ENCODE data around the gene ELP6. TPM values are rescaled to one million over a fixed set of nuclear protein-coding genes. Genes with fewer than 3 reads are reported as not detected.
"Not testable (repeated sequence)": the region's sequence is repeated elsewhere in the genome, so short reads cannot be mapped to it uniquely, and the experiment has no call there.

The ELP6 gene
- total and polyA plus RNA-seq, 2 donors (not counting 1 experiment from before 2014, with no cell fraction given), result 35.2 to 37.2 TPM

DNA sequence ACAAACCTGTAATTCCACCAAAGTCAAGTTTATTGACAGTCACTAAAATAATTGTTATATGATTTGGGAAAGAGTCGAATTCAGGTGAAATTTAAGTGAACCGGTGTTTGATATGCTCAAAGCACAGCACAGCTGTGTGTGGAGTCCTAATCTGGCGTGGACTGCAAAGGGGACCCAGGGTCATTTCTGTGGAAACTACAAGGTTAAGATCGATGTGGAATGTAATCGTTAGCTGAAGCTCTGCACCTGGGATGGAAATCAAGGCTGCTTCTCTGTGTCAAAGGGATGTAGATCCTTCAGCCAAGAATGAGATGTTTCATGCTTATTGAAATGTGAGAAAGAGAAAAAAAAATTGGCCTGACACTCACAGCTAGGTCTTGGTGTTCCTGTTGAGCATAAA is 1.6 kb upstream of the ELP6 start:
- no peak for DNase-seq (ENCODE audit: low read depth in 2 of 2)
- H3K9ac ChIP-seq (ENCODE audit: insufficient read depth, low read length), result no peak overlapping the region
- H3K4me1 ChIP-seq (ENCODE audit: control insufficient read depth, extremely low read depth, insufficient read depth, low read length), result peaks cover 4% of the 10 kb centered on the region
- no peaks in the 10 kb centered on the region for H3K9me3 ChIP-seq (ENCODE audit: control insufficient read depth, insufficient read depth, low read depth, low read length)
- H3K4me2 ChIP-seq (ENCODE audit: extremely low read depth, insufficient read depth, low read length), result no peak overlapping the region
- TF ChIP-seq CTCF (conservative IDR thresholded peaks at IDR 0.05 in 1 of 2, IDR thresholded peaks at IDR 0.05 in 1 of 2; ENCODE audit: low read depth in 1 of 2, low read length in 2 of 2) (no peak), EZH2 (IDR thresholded peaks at IDR 0.05; ENCODE audit: low read length, missing control alignments) (no peak)
- no peak overlapping the region for H2AFZ ChIP-seq (ENCODE audit: low read length)
- H3K79me2 ChIP-seq (ENCODE audit: control insufficient read depth, insufficient read depth, low read length), result peaks cover 21% of the 10 kb centered on the region
- H3K27ac ChIP-seq (ENCODE audit: insufficient read depth, low read length), result no peak overlapping the region
- H3K27me3 ChIP-seq (ENCODE audit: control insufficient read depth, insufficient read depth, low read length), result no peaks in the 10 kb centered on the region
- peaks cover 5% of the 10 kb centered on the region for H3K36me3 ChIP-seq (ENCODE audit: control insufficient read depth, insufficient read depth, low read length)
- no peak overlapping the region for H3K4me3 ChIP-seq (replicated peaks in 1 of 4; ENCODE audit: control extremely low read depth in 1 of 4, insufficient read depth in 1 of 4, low read depth in 3 of 4, low read length in 4 of 4)
- H4K20me1 ChIP-seq (ENCODE audit: control insufficient read depth, extremely low read depth, insufficient read depth, low read length), result no peaks in the 10 kb centered on the region

- peak overlapping the region; percentile 90 for H3K27ac ChIP-seq (ENCODE audit: insufficient read depth, low read length)
- no peak for TF ChIP-seq CTCF (conservative IDR thresholded peaks at IDR 0.05 in 1 of 2, IDR thresholded peaks at IDR 0.05 in 1 of 2; ENCODE audit: low read depth in 1 of 2, low read length in 2 of 2)
- H3K4me3 ChIP-seq (replicated peaks in 1 of 4; ENCODE audit: control extremely low read depth in 1 of 4, insufficient read depth in 1 of 4, low read depth in 3 of 4, low read length in 4 of 4), result peak overlapping the region; percentile 57 to 91 (median 87)
- H3K4me1 ChIP-seq (ENCODE audit: control insufficient read depth, extremely low read depth, insufficient read depth, low read length), result peaks cover 4% of the 10 kb centered on the region
- H3K9me3 ChIP-seq (ENCODE audit: control insufficient read depth, insufficient read depth, low read depth, low read length), result no peaks in the 10 kb centered on the region
- H2AFZ ChIP-seq (ENCODE audit: low read length), result peak overlapping the region; percentile 68
- H3K79me2 ChIP-seq (ENCODE audit: control insufficient read depth, insufficient read depth, low read length), result peaks cover 21% of the 10 kb centered on the region
- H4K20me1 ChIP-seq (ENCODE audit: control insufficient read depth, extremely low read depth, insufficient read depth, low read length), result no peaks in the 10 kb centered on the region
- H3K9ac ChIP-seq (ENCODE audit: insufficient read depth, low read length), result peak overlapping the region; percentile 79
- H3K27me3 ChIP-seq (ENCODE audit: control insufficient read depth, insufficient read depth, low read length), result no peaks in the 10 kb centered on the region
- peak overlapping the region; percentile 94 for H3K4me2 ChIP-seq (ENCODE audit: extremely low read depth, insufficient read depth, low read length)
- DNase-seq (ENCODE audit: low read depth in 2 of 2), result peak; percentile 23 to 25
- peaks cover 5% of the 10 kb centered on the region for H3K36me3 ChIP-seq (ENCODE audit: control insufficient read depth, insufficient read depth, low read length)
Measured at GRCh38 chr3:47512416-47513124, 942 bp downstream of the ELP6 start.

- H3K9ac ChIP-seq (ENCODE audit: insufficient read depth, low read length); H3K9me3 ChIP-seq (ENCODE audit: control insufficient read depth, insufficient read depth, low read depth, low read length); H3K4me3 ChIP-seq (replicated peaks in 1 of 4; ENCODE audit: control extremely low read depth in 1 of 4, insufficient read depth in 1 of 4, low read depth in 3 of 4, low read length in 4 of 4); H3K79me2 ChIP-seq (ENCODE audit: control insufficient read depth, insufficient read depth, low read length); H2AFZ ChIP-seq (ENCODE audit: low read length); H3K27ac ChIP-seq (ENCODE audit: insufficient read depth, low read length); H3K36me3 ChIP-seq (ENCODE audit: control insufficient read depth, insufficient read depth, low read length); H3K4me2 ChIP-seq (ENCODE audit: extremely low read depth, insufficient read depth, low read length); H3K27me3 ChIP-seq (ENCODE audit: control insufficient read depth, insufficient read depth, low read length); H4K20me1 ChIP-seq (ENCODE audit: control insufficient read depth, extremely low read depth, insufficient read depth, low read length); H3K4me1 ChIP-seq (ENCODE audit: control insufficient read depth, extremely low read depth, insufficient read depth, low read length); DNase-seq (ENCODE audit: low read depth in 2 of 2): not testable (repeated sequence)
Measured at GRCh38 chr3:47505267-47505666, 8.2 kb downstream of the ELP6 start.
